NCI-H526 (cell line): ENCODE results near the gene ZNF587.
"Not testable (repeated sequence)": the region's sequence is repeated elsewhere in the genome, so short reads cannot be mapped to it uniquely, and the experiment has no call there.

Source experiments
- DNase-seq, 2 experiments: peaks; one replicate each; lab custom pipeline; 2025; lab: John Stamatoyannopoulos, UW

The ZNF587 gene

GRCh38 chr19:57887195-57887941 lies 37.7 kb downstream of the ZNF587 start:
- DNase-seq = no peak

- no peak for DNase-seq
These were observed 38.5 kb downstream of the ZNF587 start for GRCh38 chr19:57888107-57888559.

- DNase-seq = peak; percentile 52 to 80
These were observed 39.0 kb downstream of the ZNF587 start, which contains the start of gene ZNF814 for GRCh38 chr19:57888560-57889231. Gene ZNF814 (minus strand): TSS chr19:57889037. CDS start chr19:57888802, 235 bp downstream.

GRCh38 chr19:57890706-57891105 lies 41.0 kb downstream of the ZNF587 start:
- not testable (repeated sequence) for DNase-seq

GRCh38 chr19:57900311-57900710 lies 50.7 kb downstream of the ZNF587 start:
- no peak for DNase-seq

- no peak for DNase-seq
These were observed 54.0 kb downstream of the ZNF587 start for GRCh38 chr19:57903618-57904184.

GRCh38 chr19:57905258-57905657 lies 55.6 kb downstream of the ZNF587 start:
- no peak for DNase-seq

- DNase-seq = no peak
These were observed 57.7 kb downstream of the ZNF587 start for GRCh38 chr19:57907394-57907793.

GRCh38 chr19:57914531-57914930 lies 64.9 kb downstream of the ZNF587 start:
- no peak for DNase-seq
